Measurements from ENCODE around the gene BIN2. TPM values are rescaled to one million over a fixed set of nuclear protein-coding genes. Genes with fewer than 3 reads are reported as not detected.
"Not testable (repeated sequence)": the region's sequence is repeated elsewhere in the genome, so short reads cannot be mapped to it uniquely, and the experiment has no call there.

BIN2 gene
- polyA plus RNA-seq, 4 donors: 1.7 to 5.1 (median 2.9) TPM

GRCh38 chr12:51318846-51319599, 5.0 kb downstream of the BIN2 start:
- DNase-seq (ENCODE audit: low read depth in 4 of 4, low spot score in 3 of 4): no peak

DNA sequence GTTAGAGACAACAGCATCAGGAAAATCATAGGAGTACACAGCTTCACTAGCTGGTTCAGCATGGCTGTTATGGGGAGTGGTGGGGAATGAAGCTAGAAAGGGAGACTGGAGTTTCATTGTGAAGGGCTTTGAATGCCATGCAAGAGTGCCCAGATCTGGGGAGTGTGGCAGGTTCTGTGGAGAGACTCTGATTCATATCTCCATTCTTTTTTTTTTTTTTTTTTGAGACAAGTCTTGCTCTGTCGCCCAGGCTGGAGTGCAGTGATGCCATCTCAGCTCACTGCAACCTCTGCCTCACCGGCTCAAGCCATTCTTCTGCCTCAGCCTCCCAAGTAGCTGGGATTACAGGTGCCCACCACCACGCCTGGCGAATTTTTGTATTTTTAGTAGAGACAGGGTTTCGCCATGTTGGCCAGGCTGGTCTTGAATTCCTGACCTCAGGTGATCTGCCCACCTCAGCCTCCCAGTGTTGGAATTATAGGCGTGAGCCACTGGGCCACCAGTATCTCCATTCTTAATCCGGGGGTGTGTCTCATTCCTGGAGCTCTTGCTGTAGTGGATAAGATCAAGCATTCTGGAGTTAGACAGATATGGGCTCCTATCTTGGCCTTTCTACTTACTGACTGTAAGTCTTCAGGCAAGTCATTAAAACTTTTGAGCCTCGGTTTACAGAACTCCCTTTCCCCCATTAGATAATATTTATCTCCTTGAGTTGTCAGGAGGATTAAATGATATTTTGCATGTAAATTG, 5.7 kb downstream of the BIN2 start:
- not testable (repeated sequence) for DNase-seq (ENCODE audit: low read depth in 4 of 4, low spot score in 3 of 4)

GRCh38 chr12:51311389-51311788, 12.6 kb downstream of the BIN2 start:
- DNase-seq (ENCODE audit: low read depth in 4 of 4, low spot score in 3 of 4): no peak

DNA sequence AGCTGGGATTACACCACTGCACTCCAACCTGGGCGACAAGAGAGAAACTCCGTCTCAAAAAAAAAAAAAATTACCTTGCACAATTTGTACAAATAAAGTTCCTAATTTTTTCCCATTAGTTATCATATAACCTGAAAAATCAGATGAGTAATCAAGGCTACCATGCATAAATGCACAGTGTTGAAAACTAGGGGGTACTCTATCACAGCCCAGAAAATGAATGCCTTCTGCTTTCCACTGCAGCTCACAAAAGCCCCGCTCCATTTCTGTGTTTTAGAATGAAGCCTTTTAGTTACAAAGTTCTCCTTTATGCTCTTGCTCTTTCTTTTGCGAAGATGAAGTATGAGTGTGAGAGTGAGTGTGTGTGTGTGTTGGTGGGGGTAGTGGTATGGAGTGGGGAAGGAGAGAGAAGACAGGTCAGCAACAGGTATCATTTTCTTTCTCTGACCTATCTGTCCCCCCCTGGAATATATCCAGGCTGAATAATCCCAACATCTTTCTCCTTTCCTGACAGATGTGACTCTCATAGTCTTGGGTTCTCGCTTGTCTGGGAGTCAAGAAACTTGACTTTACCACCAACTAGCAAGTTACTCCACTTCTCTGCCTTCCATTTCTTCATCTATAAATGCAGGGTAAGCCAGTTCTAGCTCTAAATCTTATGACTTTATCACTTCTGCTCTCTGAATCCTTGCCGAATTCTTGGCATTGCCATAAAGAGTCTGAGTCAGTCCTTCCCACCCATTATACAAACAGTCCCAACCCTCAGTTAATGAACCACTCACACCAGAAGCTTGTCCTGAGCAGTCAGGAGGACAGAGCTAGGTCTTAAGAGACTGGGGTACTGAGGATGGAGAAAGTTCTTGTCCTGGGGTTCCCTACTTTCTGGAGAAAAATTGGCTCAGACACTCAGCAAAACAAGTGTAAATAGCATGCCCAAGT, 16.1 kb downstream of the BIN2 start:
- no peak for DNase-seq (ENCODE audit: low read depth in 4 of 4, low spot score in 3 of 4)

- no peak for DNase-seq (ENCODE audit: low read depth in 4 of 4, low spot score in 3 of 4)
These were observed 17.5 kb downstream of the BIN2 start for GRCh38 chr12:51306507-51306906.

GRCh38 chr12:51300768-51301167, 23.2 kb downstream of the BIN2 start:
- not testable (repeated sequence) for DNase-seq (ENCODE audit: low read depth in 4 of 4, low spot score in 3 of 4)

DNA sequence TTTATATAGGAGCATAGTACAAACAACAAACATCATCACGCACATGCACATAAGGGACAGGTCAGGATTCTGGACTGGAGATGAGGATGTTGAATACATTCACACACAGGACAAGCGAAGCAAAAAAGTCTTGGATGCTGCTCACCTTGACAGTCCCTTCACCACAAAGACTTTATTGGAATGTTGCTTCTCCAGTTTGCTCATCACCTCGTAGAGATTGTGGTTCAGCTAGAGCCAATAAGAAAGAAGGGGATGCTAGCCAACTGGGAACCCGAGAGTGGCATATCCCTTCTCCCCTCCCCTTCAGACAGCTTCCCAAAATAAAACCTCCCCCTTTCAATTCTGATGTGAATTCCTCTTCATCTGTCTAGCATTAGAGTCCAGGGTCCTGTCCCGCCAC, 28.3 kb downstream of the BIN2 start:
- no peak for DNase-seq (ENCODE audit: low read depth in 4 of 4, low spot score in 3 of 4)

- not testable (repeated sequence) for DNase-seq (ENCODE audit: low read depth in 4 of 4, low spot score in 3 of 4)
These were observed 29.9 kb downstream of the BIN2 start for GRCh38 chr12:51294097-51294496.

- DNase-seq (ENCODE audit: low read depth in 4 of 4, low spot score in 3 of 4): no peak
These were observed 30.3 kb downstream of the BIN2 start for GRCh38 chr12:51293696-51294095.

DNA sequence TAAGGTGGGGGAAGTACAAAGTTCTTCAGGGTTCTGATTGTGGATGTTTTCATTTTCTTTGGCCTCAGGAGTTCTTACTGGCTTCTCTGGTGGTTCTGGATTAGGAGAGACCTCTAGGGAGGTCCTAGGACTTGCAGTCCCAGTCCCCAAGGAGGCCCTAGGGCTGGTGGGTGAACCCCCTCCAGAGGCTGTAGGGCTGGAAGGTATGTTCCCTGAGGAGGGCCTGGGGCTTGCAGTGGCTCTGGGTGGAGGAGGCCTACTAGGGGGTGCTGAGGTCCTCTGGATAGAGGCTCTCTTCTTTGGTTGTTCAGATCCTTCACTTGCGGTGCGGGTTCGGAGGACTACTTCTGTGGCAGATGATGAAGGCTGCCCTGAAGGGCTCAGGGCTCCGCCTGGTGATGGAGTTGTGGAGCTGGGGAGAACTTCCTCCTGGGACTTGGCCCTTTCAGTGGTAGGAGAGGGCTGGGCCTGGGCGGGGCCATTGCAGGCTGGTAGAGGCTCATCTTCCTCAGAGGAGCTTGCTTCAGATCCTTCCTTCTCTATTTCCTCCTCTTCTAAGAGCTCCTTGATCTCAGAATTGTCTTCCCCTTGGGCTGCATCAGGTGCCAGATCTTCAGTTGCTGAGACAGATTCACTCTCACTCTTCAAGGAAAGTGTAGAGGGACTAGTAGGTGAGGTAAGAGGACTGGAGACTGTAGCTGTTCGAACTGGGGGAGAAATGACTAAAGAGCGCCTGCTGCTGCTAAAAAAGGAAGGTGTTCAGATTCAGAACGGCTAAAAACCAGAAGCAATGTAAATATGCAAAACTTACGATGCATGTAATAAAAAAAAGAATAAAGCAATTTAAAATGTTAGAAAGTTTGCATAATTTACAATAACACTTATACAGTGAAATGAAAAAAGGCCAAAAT, 32.1 kb downstream of the BIN2 start:
- not testable (repeated sequence) for DNase-seq (ENCODE audit: low read depth in 4 of 4, low spot score in 3 of 4)

- DNase-seq (ENCODE audit: low read depth in 4 of 4, low spot score in 3 of 4): no peak
These were observed 38.1 kb downstream of the BIN2 start for GRCh38 chr12:51285843-51286242.

DNA sequence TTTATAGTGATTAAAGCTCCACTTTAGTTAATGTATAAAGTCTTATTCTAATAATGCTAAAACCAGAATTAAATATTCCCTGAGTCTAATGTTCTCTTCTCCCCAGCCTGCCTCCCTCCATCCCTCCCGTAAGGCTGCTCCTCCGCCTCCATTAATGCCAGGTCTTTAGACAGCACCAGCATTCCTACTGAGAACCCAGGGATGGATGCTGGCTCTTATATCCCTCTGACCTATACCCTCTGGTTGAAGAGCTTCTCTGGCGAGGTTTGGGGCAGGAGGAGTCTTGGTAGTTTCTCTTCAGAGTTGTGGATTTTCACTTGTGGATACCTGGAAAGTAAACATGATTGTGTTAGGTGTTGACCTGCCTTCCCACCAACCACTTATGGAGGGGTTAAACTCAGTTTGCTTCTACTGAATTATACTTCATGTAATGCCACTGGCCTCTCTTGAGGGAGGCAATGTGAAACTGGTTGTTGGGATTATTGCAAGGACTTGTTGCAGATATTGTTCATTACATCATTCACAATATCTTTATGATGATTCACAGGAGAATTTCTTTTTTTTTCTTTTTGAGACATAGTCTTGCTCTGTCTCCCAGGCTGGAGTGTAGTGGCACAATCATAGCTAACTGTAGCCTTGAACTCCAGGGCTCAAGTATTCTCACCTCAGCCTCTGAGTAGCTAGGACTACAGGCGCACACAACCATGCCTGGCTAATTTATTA, 42.6 kb downstream of the BIN2 start:
- no peak for DNase-seq (ENCODE audit: low read depth in 4 of 4, low spot score in 3 of 4)

DNA sequence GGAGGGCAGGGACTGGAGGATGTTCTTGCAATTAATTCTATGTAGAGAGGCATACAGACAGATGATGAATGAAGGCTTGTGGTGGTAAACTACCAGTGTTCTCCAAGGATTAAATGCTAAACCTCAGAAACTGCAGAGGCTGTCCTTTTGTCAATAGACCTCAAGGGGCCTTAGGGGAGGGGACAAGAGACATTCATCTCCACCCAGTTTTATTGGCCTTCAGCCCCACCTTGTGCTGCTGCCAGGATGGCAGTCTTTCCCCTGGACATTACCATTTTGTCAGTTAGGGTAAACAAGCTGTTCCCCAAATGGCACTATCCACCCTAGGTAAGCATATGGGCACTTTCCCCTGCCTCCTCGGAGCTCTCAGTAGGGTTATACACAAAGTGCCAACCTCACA, 48.9 kb downstream of the BIN2 start:
- DNase-seq (ENCODE audit: low read depth in 4 of 4, low spot score in 3 of 4): no peak

- not testable (repeated sequence) for DNase-seq (ENCODE audit: low read depth in 4 of 4, low spot score in 3 of 4)
These were observed 51.2 kb downstream of the BIN2 start for GRCh38 chr12:51272810-51273209.

DNA sequence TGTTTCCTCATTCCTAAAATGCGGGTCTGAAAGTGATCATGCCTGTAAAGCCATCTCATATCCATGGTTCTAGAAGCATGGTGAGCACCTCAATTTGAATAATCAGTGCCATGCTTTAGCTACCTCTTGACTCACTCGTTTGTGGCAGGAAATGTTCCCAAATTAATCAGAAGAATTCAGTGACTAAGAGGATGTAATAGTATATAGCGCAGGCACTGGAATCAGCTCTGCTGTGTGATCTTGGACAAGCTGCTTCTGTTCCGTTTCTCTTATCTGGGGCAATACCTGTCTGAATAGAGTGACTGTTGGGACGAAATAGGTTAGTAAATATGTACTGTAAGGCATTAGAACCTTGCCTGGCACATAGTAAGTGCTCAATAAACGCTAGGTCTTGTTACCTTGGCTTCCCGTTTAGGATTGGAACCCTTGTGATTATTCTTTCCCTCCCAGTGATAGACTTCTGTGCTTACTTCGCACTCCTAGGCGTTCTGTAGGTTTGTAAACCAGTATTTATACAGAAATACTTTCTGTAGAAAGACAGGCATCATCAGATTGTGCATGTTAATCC, 52.9 kb downstream of the BIN2 start:
- no peak for DNase-seq (ENCODE audit: low read depth in 4 of 4, low spot score in 3 of 4)

DNA sequence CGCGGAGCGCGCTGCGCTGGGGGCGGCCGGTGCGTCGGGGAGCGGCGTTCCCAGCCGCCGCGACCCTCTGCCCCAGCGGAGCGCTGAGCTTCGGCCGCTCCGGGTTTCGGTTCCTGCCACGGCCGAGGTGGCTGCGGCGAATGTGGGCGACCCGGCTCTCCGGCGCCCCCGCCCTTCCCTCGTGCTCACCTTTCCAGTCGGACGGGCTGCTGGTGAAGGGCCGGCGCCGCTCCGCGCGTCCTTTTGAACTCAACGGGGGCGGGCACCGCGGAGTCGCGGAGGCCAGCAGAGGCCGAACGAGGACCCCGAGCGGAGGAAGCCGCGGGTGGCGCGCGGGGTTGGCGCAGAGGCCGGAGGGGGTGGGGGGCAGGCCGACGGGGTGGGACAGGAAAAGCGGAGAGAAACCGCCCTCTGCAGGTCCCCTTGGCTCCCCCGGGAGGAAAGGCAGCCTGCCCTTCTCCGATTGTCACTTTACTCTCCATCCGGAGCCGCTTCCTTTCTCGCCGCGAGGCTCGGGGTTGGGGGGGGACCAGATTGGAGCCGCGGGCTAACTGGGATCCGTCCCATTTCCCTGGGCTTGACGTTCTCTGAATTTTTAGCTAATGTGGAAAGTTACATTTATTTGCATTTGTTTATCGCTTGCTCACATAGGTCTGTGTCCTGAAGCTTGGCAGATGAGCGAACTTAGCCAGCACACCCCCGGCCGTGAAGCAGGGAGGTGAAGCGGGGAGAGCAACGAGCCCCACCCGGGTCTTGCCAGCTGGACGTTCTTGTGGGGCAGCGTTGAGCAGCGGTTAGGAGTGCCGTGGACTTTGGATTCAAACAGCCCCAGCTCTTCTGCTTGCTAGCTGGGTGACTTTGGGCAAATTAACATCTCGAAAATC, 53.7 kb downstream of the BIN2 start, which contains the start of gene SMAGP:
TSS of gene SMAGP (minus strand) at position 349 of the 884 bp plus-strand sequence. CDS start 1,137 bp downstream, outside the sequence.
- no peak for DNase-seq (ENCODE audit: low read depth in 4 of 4, low spot score in 3 of 4)

- no peak for DNase-seq (ENCODE audit: low read depth in 4 of 4, low spot score in 3 of 4)
These were observed 54.6 kb downstream of the BIN2 start for GRCh38 chr12:51269174-51270066.
